Mammary epithelial cell (primary cell): ENCODE measurements around the gene PRR5.

Experiments used
- CTCF ChIP-seq, 2 donors: IDR thresholded peaks in 1 of 2; conservative IDR thresholded peaks in 1 of 2; 2 replicates each; pipeline ENCODE4 v1.5.1; 2011 to 2012; ENCODE audit warnings: inconsistent platforms in 2 of 2, low read length in 2 of 2, mild to moderate bottlenecking in 2 of 2, control low read depth in 1 of 2, low read depth in 1 of 2; ENCODE audit not compliant: insufficient read depth in 1 of 2; ENCODE audit errors: extremely low read depth in 1 of 2
- EZH2 ChIP-seq: IDR thresholded peaks from 2 replicates; pipeline ENCODE4 v1.6.1; 2012; ENCODE audit warnings: low read length, inconsistent platforms, borderline replicate concordance

GRCh38 chr22:44773082-44773481 is 71.1 kb downstream of the PRR5 start:
- no peak for TF ChIP-seq CTCF (conservative IDR thresholded peaks at IDR 0.05 in 1 of 2, IDR thresholded peaks at IDR 0.05 in 1 of 2; ENCODE audit: extremely low read depth in 1 of 2, insufficient read depth in 1 of 2, low read depth in 1 of 2, low read length in 2 of 2)
- TF ChIP-seq EZH2: no peak
